ENCODE data around the gene UBR2. TPM values are rescaled to one million over a fixed set of nuclear protein-coding genes. Genes with fewer than 3 reads are reported as not detected.
"Not testable (repeated sequence)": the region's sequence is repeated elsewhere in the genome, so short reads cannot be mapped to it uniquely, and the experiment has no call there.

Gene UBR2
- total RNA-seq, 1 experiment from 2014 or later, result 21.7 TPM

DNA sequence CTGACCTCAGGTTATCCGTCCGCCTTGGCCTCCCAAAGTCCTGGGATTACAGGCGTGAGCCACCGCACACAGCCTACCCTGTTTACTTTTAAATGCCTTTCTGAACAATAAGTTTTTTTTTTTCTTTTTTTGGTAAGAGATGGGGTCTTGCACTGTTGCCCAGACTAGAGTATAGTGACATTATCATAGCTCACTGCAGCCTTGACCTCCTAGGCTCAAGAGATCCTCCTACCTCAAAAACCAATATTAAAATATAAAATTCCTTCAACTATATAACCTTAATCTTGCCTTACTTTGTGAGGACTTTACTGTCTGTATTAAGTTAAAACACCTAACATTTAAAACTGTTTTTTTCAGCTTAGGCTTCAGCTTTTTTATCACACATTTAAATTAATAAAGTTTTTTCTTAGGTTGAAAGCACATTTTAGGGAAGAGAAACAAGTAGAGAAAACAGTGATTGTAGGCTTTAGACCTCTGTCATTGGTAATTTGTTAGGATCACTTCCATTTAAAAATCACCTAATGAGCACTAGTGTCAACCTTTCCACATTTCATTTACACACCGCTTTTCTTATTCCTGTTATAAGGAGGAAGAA lies 2.9 kb downstream of the UBR2 start:
- intact Hi-C loops (cut with micrococcal nuclease; ENCODE audit: unreplicated experiment), result loop anchor here (10.0 kb wide), 1 partner anchor 178 kb away; the partner anchor contains the start of gene TBCC
- H3K4me3 Mint-ChIP-seq (ENCODE audit: unreplicated experiment), result no peak overlapping the region
- no peaks in the 10 kb centered on the region for H3K36me3 ChIP-seq (ENCODE audit: control insufficient read depth, insufficient read depth, low read length)
- no peaks in the 10 kb centered on the region for H3K27me3 Mint-ChIP-seq (ENCODE audit: insufficient read depth, unreplicated experiment)
- peaks cover 16% of the 10 kb centered on the region for H3K4me1 Mint-ChIP-seq (ENCODE audit: low read depth, unreplicated experiment)
- BruUV-seq (replicated peaks), result no TSS peak
- no peak overlapping the region for H3K27ac Mint-ChIP-seq (ENCODE audit: unreplicated experiment)
- DNase-seq, result no peak
- H3K9me3 Mint-ChIP-seq (ENCODE audit: unreplicated experiment), result no peaks in the 10 kb centered on the region
- peaks cover 6% of the 10 kb centered on the region for H3K36me3 Mint-ChIP-seq (ENCODE audit: insufficient read depth, unreplicated experiment)
- no peaks in the 10 kb centered on the region for H3K4me1 ChIP-seq
- H3K9me3 ChIP-seq, result no peaks in the 10 kb centered on the region; the same call in 1 of the 2 replicates
- ChIA-PET CTCF (no interaction called here), POLR2A (no interaction called here)
- TF ChIP-seq, protein P1, sequence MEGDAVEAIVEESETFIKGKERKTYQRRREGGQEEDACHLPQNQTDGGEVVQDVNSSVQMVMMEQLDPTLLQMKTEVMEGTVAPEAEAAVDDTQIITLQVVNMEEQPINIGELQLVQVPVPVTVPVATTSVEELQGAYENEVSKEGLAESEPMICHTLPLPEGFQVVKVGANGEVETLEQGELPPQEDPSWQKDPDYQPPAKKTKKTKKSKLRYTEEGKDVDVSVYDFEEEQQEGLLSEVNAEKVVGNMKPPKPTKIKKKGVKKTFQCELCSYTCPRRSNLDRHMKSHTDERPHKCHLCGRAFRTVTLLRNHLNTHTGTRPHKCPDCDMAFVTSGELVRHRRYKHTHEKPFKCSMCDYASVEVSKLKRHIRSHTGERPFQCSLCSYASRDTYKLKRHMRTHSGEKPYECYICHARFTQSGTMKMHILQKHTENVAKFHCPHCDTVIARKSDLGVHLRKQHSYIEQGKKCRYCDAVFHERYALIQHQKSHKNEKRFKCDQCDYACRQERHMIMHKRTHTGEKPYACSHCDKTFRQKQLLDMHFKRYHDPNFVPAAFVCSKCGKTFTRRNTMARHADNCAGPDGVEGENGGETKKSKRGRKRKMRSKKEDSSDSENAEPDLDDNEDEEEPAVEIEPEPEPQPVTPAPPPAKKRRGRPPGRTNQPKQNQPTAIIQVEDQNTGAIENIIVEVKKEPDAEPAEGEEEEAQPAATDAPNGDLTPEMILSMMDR (IDR thresholded peaks at IDR 0.05; ENCODE audit: insufficient read depth in 1 of 2, low read depth in 1 of 2, low read length in 1 of 2, severe bottlenecking in 1 of 2, unreplicated experiment in 1 of 2), result no peak
- H3K4me3 ChIP-seq (ENCODE audit: low read depth, low read length), result no peak overlapping the region
- no peaks in the 10 kb centered on the region for H3K27me3 ChIP-seq (replicated peaks; ENCODE audit: control insufficient read depth, insufficient read depth, low read length)

DNA sequence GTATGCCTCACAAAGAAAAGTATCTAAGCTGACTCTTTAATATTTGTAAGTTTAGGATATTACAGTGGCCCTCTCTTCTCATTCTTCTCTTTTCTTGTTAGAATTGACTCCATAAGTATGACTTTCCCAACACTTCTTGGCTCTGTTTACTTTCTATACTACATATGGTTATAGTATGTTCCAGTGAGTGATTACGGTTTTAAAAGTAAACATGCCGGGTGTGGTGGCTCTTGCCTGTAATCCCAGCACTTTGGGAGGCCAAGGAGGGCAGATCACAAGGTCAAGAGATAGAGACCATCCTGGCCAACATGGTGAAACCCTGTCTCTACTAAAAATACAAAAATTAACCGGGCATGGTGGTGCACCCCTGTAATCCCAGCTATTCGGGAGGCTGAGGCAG lies 3.4 kb downstream of the UBR2 start:
- H3K9me3 Mint-ChIP-seq (ENCODE audit: unreplicated experiment); POLR2A ChIA-PET: not testable (repeated sequence)

DNA sequence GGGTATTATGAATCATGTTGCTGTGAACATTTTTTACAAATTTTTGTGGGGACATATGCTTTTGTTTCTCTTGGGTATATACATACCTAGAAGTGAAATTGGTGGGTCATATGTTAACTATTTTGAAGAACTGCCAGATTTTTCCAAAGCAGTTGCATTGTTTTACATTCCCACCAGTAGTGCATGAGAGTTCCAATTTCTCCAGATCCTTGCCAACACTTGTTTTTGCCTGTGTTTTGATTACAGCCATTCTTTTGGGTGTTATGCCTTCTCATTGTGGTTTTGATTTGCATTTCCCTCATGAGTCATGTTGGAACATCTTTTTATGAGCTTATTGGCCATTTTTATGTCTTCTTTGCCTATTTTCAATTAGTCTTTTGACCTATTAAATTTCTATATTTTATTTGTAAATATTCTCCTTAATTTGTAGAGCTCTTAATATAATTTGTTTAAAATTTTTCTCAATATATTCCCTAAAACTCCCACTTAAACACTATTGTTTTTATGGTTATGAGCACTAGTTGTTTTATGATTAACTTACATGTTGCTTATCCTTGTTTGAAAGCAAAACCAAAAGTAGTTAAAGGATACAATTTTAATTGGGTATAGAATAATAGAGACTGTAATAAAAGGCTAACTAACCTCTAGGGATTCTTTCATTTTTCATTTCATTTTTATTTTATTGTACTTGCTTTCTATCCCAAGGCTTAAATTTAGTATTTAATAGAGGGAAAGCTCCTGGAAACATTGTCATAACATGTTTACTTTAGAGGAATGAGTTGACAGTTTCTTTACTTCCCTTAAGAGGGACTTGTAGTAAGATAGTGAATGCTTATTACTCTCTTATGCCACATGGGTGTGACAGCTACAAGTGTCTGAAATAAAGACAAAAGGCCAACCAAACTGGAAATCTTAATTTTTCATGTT lies 5.5 kb downstream of the UBR2 start:
- Histone ChIP-seq H3K27me3 (replicated peaks; ENCODE audit: control insufficient read depth, insufficient read depth, low read length) (no peaks in the 10 kb centered on the region), H3K36me3 (ENCODE audit: control insufficient read depth, insufficient read depth, low read length) (no peaks in the 10 kb centered on the region), H3K9me3 (no peaks in the 10 kb centered on the region; the same call in 1 of the 2 replicates), H3K4me3 (ENCODE audit: low read depth, low read length) (no peak overlapping the region), H3K4me1 (no peaks in the 10 kb centered on the region)
- Mint-ChIP-seq H3K4me3 (ENCODE audit: unreplicated experiment) (no peak overlapping the region), H3K9me3 (ENCODE audit: unreplicated experiment) (no peaks in the 10 kb centered on the region), H3K4me1 (ENCODE audit: low read depth, unreplicated experiment) (peaks cover 21% of the 10 kb centered on the region), H3K27ac (ENCODE audit: unreplicated experiment) (no peak overlapping the region), H3K27me3 (ENCODE audit: insufficient read depth, unreplicated experiment) (no peaks in the 10 kb centered on the region), H3K36me3 (ENCODE audit: insufficient read depth, unreplicated experiment) (peaks cover 11% of the 10 kb centered on the region)
- TF ChIP-seq, protein P1 (IDR thresholded peaks at IDR 0.05; ENCODE audit: insufficient read depth in 1 of 2, low read depth in 1 of 2, low read length in 1 of 2, severe bottlenecking in 1 of 2, unreplicated experiment in 1 of 2), result no peak
- intact Hi-C loops (cut with micrococcal nuclease; ENCODE audit: unreplicated experiment), result loop anchor here (10.0 kb wide), 1 partner anchor 175 kb away; the partner anchor contains the start of gene TBCC
- ChIA-PET POLR2A (no interaction called here), CTCF (no interaction called here)
- no TSS peak for BruUV-seq (replicated peaks)
- no peak for DNase-seq

More for the DNA sequence above, 3.4 kb downstream of the UBR2 start:
- H3K9me3 ChIP-seq; H3K4me1 ChIP-seq; DNase-seq; H3K27ac Mint-ChIP-seq (ENCODE audit: unreplicated experiment); H3K27me3 Mint-ChIP-seq (ENCODE audit: insufficient read depth, unreplicated experiment); H3K36me3 ChIP-seq (ENCODE audit: control insufficient read depth, insufficient read depth, low read length); H3K36me3 Mint-ChIP-seq (ENCODE audit: insufficient read depth, unreplicated experiment); H3K4me3 Mint-ChIP-seq (ENCODE audit: unreplicated experiment); CTCF ChIA-PET; H3K27me3 ChIP-seq (replicated peaks; ENCODE audit: control insufficient read depth, insufficient read depth, low read length); H3K4me3 ChIP-seq (ENCODE audit: low read depth, low read length); BruUV-seq (replicated peaks): not testable (repeated sequence)
- peaks cover 16% of the 10 kb centered on the region for H3K4me1 Mint-ChIP-seq (ENCODE audit: low read depth, unreplicated experiment)
- intact Hi-C loops (cut with micrococcal nuclease; ENCODE audit: unreplicated experiment), result loop anchor here (10.0 kb wide), 1 partner anchor 178 kb away; the partner anchor contains the start of gene TBCC
